ENCODE data around the gene SSH2. TPM values are rescaled to one million over a fixed set of nuclear protein-coding genes. Genes with fewer than 3 reads are reported as not detected.

Gene SSH2
- total RNA-seq, 1 donor from 2014 or later = 64.1 TPM

DNA sequence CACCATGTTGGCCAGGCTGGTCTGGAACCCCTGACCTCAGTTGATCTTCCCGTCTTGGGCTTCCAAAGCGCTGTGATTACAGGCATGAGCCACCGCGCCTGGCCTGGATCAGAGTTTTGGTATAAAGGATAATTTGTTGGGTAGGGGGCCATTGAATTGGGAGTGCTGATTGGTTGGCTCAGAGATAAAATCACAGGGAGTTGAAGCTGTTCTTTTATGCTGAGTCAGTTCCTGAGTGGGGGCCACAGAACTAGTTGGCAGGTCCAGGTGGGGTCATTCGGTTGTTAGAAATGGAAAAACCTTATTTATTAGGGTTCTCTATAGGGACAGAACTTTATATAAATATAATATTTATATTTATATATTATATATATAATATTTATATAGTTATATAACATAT lies 147.1 kb downstream of the SSH2 start:
- intact Hi-C loops (cut with micrococcal nuclease) = no loop called here

DNA sequence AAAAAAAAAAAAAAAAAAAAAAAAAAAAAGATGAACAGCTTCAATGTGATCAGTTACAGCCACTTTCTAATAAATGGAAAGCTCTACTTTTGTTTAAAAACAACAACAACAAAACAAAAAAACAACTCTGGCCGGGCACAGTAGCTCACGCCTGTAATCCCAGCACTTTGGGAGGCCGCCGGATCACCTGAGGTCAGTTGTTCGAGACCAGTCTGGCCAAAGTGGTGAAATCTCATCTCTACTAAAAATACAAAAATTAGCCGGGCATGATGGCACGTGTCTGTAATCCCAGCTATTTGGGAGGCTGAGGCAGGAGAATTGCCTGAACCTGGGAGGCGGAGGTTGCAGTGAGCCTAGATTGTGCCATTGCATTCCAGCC lies 150.2 kb downstream of the SSH2 start:
- intact Hi-C loops (cut with micrococcal nuclease) = loop anchor here (1.0 to 5.0 kb wide), 3 partner anchors 140 to 198 kb away; no protein-coding TSS in a partner anchor

DNA sequence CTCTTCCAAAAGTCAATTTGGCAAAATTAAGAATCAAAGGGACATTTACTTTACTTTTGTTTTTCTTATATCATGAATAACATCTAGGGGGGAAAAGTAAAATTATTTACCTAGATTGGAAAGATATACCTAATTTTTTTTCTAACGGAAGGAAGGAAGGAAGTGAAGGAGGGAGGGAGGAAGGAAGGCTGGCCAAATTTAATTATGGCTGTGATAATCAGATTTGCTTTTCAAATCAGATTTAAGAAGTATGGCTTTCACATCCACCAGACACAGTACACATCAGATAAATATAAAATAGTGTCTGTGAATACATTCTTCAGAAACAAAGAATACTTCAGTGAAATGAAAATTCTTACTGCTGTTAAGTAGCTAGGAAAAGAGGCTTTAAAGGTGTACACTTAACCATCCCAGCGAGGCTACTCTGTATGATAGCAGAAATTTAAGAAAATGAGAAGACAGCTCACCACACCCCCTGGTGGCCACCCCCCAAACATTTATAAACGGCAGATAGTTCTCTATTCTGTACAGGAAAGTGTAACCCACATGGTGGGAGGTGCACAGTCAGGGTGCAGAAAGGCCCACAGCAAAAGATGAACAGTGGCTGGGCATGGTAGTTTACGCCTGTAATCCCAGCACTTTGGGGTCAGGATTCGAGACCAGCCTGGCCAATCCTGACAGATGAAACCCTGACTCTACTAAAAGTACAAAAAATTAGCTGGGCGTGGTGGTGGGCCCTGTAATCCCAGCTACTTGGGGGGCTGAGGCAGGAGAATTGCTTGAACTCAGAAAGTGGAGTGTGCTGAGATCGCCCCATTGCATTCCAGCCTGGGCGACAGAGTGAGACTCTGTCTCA lies 150.8 kb downstream of the SSH2 start:
- intact Hi-C loops (cut with micrococcal nuclease) = loop anchor here (1.0 to 5.0 kb wide), 3 partner anchors 140 to 197 kb away; no protein-coding TSS in a partner anchor

DNA sequence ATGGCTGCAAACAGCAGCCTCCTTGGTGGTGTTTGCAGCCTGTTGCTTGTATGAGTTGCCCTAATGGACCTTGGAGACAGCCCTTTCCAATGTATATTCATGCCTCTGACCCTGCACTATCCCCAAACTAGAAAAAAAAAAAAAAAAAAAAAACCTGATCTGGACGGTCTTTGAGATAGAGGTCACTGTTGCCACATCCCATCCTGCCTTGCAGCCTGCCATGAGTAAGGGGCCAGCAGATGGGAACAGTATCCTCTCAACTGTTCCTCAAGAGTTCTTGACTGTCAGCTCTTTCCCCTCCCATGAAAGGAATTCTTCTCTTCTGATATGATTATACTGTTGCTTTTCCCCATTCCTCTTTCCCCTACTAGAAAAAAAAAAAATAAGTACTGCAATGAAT lies 152.4 kb downstream of the SSH2 start:
- intact Hi-C loops (cut with micrococcal nuclease) = loop anchor here (5.0 kb wide), 2 partner anchors 160 to 195 kb away; no protein-coding TSS in a partner anchor

DNA sequence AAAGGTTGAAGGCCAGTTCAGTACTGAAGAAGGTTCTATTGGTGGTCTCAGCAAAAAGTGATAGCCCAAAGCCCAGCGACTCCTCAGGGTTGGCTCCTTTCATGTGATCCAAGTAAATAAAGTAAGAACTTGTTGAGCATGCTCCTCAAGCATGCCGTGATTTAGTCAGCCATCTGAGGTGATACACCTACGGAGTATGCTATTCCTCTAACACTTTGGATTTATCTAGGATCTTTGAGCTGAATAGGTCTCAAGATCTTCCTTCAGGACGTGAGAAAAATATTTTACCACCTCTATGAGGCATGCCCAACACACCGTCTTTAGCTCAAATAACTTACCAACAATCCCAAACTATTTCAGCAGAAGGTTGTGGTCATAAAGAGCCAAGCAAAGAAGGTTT lies 154.0 kb downstream of the SSH2 start:
- intact Hi-C loops (cut with micrococcal nuclease) = loop anchor here (5.0 kb wide), 2 partner anchors 159 to 194 kb away; no protein-coding TSS in a partner anchor

DNA sequence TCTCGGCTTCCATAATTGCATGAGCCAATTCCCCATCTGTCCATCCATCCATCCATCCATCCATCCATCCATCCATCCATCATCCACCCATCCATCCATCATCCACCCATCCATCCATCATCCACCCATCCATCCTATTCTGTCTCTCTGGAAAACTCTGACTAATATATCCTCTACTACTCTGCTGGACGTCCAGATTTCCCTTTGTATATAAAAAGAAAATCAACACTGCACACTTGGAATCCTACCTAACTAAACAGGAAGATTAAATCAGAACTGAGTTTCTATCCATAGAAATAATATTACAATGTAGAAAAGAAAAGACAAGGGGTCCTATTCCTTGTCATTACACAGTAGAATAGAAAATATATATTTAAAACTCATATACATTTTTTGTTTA lies 157.0 kb downstream of the SSH2 start:
- intact Hi-C loops (cut with micrococcal nuclease) = no loop called here

DNA sequence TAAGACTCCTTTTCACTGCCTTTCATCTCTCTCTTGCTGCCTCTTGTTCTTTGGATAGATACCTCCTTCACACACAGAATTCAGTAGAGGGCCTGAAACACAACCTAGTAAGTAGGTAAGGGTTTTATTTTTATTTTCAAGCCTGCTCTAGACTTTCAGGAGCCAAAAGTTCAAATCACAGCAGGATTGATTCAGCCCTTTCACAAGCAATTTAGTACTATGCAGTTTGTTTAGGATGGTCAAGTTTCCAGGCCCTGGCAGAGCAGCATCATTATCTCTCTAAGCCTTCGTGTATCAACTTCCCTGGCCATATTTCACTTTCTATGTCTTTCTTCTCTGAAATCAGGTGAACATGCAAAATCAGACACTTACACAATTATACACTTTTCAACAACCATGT lies 158.5 kb downstream of the SSH2 start:
- intact Hi-C loops (cut with micrococcal nuclease) = no loop called here

DNA sequence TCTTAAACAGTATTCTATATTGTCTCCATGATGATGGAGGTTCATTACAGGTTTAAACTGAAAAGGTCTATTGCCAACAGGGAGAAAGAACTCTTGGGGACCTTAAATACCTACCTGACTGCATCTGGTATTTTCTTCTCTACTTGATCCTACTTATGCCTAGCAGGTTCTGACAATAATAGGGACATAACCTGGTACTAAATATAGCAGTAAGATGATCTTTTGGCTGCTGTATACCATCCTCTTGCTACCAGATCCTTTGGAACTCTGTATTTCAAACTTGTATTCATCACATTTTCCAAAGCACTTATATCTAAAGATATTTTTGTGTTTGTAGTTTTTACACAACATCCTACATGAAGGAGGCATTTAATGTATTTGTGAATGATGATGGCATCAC lies 160.8 kb downstream of the SSH2 start:
- intact Hi-C loops (cut with micrococcal nuclease) = no loop called here

DNA sequence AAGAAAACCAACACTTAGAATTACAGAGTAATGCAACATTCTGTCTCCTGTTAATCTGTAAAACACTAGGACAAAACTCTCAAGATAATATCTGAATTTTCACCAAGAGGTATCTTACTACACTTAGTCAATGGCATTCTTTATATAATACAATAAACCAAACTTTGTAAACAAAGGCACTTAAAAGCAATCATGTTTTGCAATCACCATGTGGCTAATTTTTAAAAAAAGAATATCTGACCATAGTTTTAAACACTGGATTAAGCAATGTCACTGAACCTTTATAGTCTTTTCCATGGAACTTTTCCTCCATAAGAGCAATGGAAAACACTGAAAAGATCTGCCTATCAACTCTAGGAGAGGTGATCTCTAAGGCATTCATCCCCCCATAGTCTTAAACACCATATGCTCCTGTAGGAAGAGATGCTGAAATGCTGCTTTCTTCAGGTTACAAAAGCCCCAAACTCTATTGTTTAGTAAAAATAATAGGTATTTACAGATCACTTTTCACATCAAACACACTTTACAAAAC lies 163.2 kb downstream of the SSH2 start:
- intact Hi-C loops (cut with micrococcal nuclease) = no loop called here

DNA sequence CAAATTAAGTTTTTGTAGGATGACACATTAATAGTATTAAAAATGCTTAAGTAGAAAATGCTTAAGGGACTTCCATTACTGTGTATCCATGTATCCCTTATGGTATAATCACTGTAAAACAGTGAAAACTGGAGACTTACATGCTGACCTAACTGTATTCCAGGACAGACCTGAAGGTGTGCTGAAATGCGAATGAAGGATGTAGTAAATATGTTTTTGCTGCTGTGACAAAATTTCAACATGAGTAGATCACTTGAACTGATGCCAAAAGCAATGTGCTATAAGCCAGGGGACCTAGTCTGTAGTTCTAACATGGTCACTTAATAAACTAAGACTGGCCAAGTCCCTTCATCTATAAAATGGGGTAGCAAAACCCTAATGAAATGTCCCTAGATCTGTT lies 165.3 kb downstream of the SSH2 start:
- intact Hi-C loops (cut with micrococcal nuclease) = no loop called here

DNA sequence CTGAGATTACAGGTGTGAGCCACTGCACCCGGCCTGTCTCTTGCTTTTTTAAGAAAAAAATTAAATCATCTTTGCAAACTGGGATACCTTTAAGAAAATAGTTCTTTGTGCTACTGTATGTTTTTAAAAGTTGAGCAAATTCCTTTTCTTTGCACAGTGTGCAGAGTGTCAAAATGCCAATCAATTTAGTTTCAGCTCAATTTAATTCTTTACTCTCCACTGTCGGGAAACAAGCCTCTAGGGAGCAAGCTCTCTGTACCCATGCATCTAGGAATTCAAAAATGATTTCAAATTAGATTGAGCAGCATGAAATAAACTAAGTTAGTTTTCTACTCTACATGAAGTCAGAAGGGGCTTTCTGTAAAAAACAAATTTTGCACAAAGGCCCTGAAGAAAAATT lies 165.8 kb downstream of the SSH2 start:
- intact Hi-C loops (cut with micrococcal nuclease) = no loop called here

DNA sequence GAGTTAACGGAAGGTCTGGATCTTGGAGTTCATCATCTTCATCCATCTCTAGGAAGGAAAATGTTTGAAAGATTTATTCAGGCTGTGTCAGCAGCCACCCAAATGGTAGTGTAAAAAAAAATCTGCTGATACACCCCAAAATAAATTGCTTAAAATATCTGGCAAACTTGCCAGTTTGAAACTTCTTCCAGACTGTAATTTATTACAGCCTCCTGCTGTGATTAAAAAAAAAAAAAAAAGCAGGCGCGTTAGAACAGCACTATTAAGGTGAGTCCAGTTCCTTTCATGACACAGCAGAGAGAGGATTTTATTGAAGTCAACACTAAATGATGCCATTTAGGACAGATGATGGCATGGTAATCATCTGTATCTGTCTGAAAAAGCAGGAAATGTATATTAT lies 166.8 kb downstream of the SSH2 start:
- intact Hi-C loops (cut with micrococcal nuclease) = no loop called here

DNA sequence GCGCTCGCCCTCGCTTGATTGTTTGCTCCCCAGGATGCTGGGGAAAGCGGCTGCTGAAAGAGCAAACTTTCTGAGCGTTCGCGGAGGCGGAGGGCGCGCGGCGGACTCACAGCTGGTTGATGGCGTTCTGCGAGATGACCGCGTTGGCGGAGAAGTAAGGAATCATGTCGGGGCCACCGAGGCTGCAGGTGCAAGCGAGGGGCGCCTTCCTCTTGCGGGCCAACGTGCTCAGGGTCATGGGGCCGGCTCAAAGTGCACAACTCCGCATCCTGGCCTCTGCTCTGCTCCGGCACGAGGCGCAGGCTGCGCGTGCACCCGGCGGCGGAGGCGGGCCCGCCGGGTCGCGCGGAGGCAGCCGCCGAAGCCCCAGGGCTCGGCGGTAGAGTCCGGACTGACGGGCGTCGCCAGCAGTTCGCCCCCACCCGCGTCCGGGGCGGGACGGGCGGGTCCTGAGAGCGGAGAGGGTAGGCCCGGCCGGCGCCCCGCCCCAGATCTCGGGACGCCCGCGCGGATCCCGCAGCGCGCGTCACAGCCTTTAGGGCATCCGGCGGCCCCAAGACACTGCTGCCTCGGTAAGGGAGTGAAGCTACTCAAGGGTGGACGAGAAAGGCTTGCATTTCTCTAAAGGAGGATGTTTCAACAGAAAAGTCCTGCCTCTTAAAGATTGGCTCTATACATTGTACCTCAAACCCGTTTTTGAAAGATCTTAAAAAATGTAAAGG lies 168.8 kb downstream of the SSH2 start:
- intact Hi-C loops (cut with micrococcal nuclease) = loop anchor here (1.0 kb wide), 1 partner anchor 170 kb away; no protein-coding TSS in a partner anchor

DNA sequence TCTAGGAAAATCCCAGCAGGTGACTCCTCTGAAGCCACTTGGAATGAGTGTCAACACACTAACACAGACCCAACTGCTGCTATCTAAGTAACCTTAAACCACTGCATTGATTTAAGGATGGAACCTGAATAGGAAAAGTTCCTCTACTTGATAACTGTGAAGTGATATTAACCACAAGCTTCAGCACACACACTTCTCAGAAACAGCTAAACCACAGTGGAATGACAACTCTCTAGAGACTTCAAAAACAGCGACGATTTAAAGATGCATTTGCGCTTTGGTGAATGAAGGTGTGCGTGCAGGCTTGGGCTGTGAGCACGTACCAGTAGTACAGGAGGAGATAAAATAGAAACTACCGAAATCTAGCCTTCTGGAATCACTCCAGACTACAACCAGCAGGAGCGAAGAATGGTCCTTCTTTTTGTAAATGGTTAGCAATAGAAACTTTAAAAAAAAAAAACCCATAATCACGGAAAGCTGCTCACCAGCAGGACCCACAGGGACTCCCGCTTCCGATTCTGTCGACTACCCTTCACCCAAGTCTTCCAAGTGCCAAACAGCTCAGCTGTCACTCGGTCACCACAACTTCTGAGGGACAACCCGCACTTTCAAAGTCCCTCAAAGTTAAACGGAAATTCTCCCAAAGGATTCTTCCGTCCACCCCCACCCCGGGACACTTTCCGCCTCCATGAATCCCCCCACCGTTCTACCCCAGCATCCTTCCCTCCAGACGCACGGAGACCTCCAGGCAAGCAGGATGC lies 169.6 kb downstream of the SSH2 start:
- intact Hi-C loops (cut with micrococcal nuclease) = loop anchor here (1.0 kb wide), 3 partner anchors 54 to 171 kb away; no protein-coding TSS in a partner anchor

DNA sequence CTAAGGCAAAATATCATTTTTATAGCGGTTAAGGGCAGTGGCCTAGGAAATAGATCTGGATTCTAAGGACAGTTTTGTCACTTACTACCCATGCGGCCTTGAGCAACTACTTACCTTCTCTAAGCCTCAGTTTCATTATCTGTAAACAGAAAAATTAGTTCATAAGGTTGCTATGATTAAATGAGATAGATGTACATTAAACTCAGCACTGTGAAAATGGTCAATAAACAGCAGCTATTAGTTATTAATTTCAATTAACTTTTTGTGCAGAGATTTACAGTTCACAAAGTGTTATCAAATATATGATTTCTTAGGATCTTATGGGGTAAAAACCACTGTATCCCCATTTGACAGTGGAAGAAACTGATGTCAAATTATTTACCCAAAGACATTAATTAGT lies 171.8 kb downstream of the SSH2 start:
- intact Hi-C loops (cut with micrococcal nuclease) = no loop called here

DNA sequence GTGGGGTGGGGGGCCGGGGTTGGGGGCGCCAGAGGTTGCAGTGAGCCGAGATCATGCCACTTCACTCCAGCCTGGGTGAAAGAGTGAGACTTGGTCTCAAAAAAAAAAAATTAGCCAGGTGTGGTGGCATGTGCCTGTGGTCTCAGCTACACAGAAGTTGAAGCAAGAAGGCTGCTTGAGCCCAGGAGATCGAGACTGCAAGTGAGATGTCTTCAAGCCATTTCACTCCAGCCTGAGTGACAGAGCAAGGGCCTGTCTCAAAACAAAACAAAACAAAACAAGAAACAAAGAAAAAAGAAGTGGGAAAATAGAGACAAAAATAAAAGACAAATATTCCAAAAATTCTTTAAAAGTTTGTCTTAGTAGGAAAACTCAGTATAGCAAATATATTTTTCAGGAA lies 172.2 kb downstream of the SSH2 start:
- intact Hi-C loops (cut with micrococcal nuclease) = no loop called here

DNA sequence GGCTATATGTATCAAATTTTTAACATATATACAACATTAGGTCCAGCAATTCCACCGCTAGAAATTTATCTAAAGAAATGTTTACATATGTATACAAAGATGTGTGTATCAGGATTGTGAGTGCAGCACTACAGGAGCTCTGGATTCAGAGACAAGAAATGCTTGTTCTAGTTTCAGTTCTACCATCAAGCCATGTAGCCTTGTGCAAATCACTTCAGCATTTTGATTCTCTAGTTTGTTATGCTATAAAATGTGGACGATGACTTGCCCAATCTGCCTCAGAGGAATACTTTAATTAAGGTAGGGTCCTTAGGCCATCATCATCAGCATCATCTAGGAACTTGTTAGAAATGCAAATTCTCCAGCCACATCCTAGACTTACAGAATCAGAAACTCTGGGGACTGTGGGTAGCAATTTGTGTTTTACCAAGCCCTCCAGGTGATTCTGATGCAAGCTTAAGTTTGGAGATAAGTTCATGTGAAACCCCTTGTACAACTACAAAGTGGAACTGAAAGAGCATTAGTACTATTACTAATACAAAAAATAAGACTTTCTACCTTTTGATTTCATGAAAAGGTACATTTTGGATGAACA lies 176.1 kb downstream of the SSH2 start:
- intact Hi-C loops (cut with micrococcal nuclease) = no loop called here

DNA sequence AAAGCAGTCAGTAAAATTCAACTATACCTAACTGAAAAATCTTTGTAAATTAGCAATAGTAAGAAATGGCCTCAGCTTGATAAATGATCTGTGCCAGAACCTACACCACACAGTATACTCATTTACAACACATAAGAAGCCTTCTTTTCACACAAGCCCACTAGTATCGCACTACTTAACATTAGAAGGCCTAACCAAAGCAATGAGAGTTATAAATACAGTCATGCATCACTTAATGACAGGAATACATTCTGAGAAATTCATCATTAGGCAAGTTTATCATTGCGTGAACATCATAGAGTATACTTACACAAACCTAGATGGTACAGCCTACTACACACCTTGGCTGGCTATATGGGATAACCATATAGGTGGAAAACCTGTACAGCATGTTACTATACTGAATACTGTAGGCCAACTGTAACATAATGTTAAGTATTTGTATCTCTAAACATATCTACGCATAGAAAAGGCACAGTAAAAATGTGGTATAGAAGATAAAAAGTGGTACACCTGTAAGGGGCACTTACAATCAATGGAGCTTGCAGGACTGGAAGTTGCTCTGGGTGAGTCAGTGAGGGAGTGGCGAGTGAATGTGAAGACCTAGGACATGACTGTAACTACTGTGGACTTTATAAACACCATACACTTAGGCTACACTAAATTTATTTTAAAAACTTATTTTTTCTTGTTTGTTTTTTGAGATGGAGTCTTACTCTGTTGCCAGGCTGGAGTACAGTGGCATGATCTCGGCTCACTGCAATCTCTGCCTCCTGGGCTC lies 180.8 kb downstream of the SSH2 start:
- intact Hi-C loops (cut with micrococcal nuclease) = no loop called here

DNA sequence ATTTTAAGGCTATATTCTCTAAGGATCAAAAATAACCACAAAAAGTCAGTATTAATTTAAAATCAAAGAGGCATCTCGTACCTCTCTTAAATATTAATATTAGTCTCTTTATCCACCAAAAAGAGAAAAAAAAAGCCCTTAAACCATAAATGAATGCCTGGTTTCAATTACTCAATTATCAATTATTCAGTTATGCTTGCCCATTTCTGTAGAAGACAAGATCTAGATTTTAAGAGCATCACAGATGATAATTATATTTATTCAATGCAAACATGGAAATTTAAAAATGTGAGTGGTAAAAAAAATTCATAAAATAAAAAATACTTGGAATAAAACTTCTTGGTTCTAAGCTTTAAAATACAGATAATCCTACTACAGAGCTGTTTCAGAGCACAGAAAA lies 181.6 kb downstream of the SSH2 start:
- intact Hi-C loops (cut with micrococcal nuclease) = no loop called here

DNA sequence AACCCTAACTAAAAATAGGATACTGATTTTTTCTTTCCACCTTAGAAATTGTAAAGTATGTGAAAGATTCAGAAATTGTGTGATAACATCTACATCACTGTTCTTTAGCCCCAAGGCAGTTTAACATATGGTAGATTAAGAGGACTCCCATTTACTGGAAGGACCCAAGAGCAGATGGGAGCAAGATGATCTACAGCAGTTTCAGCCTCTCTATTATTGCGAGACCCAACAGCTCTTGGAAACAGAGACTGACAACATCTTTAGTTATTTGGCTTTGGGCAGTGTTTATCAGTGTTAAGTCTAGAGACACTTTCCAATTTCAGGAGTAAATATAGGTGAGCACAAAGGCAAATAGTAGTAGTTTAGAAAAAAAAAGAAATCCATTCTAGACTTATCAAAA lies 182.4 kb downstream of the SSH2 start:
- intact Hi-C loops (cut with micrococcal nuclease) = no loop called here
